Endometrial microvascular endothelial cells (primary cell): ENCODE data around the gene CAPNS1. TPM values are rescaled to one million over a fixed set of nuclear protein-coding genes. Genes with fewer than 3 reads are reported as not detected.

Source experiments
- in situ Hi-C: cut with HindIII; loops from 2 replicates; pipeline ENCODE4 v1.10.0; 2017; ENCODE audit warnings: low sequenced_read_pairs, low pct_unique_long_range_greater_than_20kb; ENCODE audit errors: inconsistent ontology term
- total RNA-seq: library from RNA; depleted of rRNA; stranded (reverse); fragments of >200 nt; gene quantifications from one replicate; pipeline ENCODE4 v1.2.3, GENCODE V29; 2015; ENCODE audit errors: inconsistent ontology term

CAPNS1 gene
- total RNA-seq, 1 donor from 2014 or later = 169 TPM

DNA sequence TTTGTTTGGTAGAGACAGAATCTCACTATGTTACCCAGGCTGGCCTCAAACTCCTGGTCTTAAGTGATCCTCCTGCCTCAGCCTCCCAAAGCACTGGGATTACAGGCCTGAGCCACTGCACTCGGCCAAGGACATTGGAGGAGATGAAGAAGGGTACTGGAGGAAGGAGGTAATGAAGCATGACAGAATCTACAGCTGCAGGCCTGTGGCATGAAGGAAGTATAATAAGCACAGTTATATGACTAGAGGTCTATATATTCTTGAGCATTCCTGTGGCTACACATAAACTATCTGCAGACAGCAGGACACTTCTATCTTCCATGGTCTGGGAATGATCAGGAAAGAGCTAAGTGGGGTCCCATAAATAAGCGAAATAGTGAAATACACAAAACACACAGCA is 56.4 kb downstream of the CAPNS1 start:
- in situ Hi-C loops = no loop called here

DNA sequence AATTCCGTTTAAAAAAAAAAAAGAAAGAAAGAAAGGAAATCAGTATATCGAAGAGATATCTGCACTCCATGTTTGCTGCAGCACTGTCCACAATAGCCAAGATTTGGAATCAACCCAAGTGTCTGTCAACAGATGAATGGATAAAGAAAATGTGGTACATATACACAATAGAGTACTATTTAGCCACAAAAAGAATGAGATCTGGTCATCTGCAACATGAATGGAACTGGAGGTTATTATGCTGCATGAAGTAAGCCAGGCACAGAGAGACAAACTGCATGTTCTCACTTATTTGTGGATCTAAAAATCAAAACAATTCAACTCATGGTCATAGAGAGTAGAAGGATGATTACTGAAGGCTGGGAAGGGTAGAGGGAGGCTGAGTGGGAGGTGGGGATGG is 58.3 kb downstream of the CAPNS1 start:
- in situ Hi-C loops = no loop called here

Other genes with a start within 250 kb of the CAPNS1 start
- gene NFKBID, start 239.5 kb upstream of the CAPNS1 start, total RNA-seq = 6.6 TPM
- gene HCST, start 237.5 kb upstream of the CAPNS1 start, total RNA-seq = not detected
- not detected for gene TYROBP, start 231.8 kb upstream of the CAPNS1 start, total RNA-seq
- gene LRFN3, start 203.7 kb upstream of the CAPNS1 start, total RNA-seq = 2.5 TPM
- 17.0 TPM for gene SDHAF1, start 144.9 kb upstream of the CAPNS1 start, total RNA-seq
- not detected for gene SYNE4, start 131.3 kb upstream of the CAPNS1 start, total RNA-seq
- gene ALKBH6, start 125.9 kb upstream of the CAPNS1 start, total RNA-seq = 36.1 TPM
- 5.9 TPM for gene CLIP3, start 107.2 kb upstream of the CAPNS1 start, total RNA-seq
- 5.4 TPM for gene THAP8, start 85.8 kb upstream of the CAPNS1 start, total RNA-seq
- 11.5 TPM for gene WDR62, start 85.2 kb upstream of the CAPNS1 start, total RNA-seq
- not detected for gene OVOL3, start 28.9 kb upstream of the CAPNS1 start, total RNA-seq
- 27.1 TPM for gene POLR2I, start 25.2 kb upstream of the CAPNS1 start, total RNA-seq
- gene TBCB, start 24.6 kb upstream of the CAPNS1 start, total RNA-seq = 235 TPM
- 23.4 TPM for gene COX7A1, start 12.4 kb downstream of the CAPNS1 start, total RNA-seq
- gene ZNF565, start 74.6 kb downstream of the CAPNS1 start, total RNA-seq = 4.9 TPM
- 60.9 TPM for gene ZNF146, start 75.0 kb downstream of the CAPNS1 start, total RNA-seq
- 0.65 TPM for gene ZFP14, start 239.1 kb downstream of the CAPNS1 start, total RNA-seq